NCI-H82 treated with DMSO at 0.1 percent for 48 hours (cell line): ENCODE measurements around the gene KLHDC8B.
"Not testable (repeated sequence)": the region's sequence is repeated elsewhere in the genome, so short reads cannot be mapped to it uniquely, and the experiment has no call there.

Source experiments
- DNase-seq: peaks from one replicate; lab custom pipeline; 2025; ENCODE audit not compliant: unreplicated experiment; lab: John Stamatoyannopoulos, UW

KLHDC8B gene

DNA sequence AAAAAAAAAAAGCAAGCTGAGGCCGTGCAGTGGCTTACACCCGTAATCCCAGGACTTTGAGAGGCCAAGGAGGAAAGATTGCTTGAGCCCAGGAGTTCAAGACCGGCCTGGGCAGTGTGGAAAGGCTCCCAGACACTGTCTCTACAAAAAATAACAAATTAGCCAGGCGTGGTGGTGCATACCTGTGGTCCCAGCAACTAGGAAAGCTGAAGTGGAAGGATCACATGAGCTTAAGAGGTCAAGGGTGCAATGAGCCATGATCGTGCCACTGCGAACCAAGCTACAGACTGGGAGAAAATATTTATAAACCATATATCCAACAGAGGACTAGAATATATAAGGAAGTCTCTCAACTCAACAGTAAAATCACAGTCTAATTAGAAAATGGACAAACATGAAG is 10.0 kb downstream of the KLHDC8B start:
- DNase-seq, result no peak

- no peak for DNase-seq
These were observed 11.3 kb downstream of the KLHDC8B start for GRCh38 chr3:49182682-49183081.

GRCh38 chr3:49183873-49184272 is 12.5 kb downstream of the KLHDC8B start:
- no peak for DNase-seq

GRCh38 chr3:49191741-49192140 is 20.3 kb downstream of the KLHDC8B start:
- no peak for DNase-seq

DNA sequence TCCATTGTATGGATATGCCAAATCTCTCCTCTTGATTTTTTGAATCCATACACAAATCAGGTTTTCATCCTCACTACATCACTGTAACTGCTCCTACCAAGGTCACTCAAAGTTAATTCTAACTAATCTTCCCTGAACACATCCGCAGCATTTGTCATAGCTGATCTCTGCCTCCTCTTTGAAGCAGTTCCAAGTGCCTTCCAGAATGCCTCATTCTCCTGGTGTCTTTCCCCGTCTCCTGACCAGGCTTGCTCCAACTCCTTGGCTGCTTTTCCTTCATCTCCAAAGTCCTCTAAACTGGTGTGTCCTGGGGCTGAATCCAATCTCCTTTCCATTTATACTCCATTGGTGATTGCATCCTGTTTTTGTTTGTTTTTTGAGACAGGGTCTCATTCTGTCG is 26.8 kb downstream of the KLHDC8B start:
- no peak for DNase-seq

- no peak for DNase-seq
These were observed 27.3 kb downstream of the KLHDC8B start for GRCh38 chr3:49198611-49199230.

DNA sequence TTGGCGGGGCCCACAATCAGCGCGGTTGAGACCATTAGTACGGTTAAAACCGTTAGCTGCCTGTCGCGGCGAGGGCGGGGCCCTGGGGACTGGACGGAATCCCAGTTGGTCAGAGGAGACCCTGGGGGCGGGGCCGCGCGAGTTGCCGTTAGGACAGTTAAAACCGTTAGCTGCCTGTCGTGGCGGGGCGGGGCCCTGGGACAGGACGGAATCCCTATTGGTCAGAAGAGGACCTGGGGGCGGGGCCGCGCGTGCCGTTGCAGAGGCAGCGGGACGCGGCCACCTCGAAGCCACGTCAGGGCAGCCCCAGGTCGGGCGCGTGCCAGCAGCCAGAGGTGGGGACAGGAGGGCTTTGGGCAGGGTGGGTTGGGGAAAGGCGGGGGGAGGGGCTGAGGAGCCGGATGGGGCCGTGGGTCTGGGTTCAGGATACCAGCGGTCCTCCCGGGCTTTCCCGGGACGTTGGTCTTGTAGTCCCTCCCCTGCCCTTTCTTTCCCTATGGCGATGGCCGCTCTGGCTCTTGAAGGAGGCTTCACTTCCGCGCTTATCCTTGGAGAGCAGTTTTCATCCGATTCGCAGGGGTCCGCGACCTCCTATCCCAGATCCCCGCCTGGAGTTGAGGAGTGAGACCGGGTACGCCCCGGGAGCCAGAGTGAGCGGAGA is 28.0 kb downstream of the KLHDC8B start:
- DNase-seq, result no peak

DNA sequence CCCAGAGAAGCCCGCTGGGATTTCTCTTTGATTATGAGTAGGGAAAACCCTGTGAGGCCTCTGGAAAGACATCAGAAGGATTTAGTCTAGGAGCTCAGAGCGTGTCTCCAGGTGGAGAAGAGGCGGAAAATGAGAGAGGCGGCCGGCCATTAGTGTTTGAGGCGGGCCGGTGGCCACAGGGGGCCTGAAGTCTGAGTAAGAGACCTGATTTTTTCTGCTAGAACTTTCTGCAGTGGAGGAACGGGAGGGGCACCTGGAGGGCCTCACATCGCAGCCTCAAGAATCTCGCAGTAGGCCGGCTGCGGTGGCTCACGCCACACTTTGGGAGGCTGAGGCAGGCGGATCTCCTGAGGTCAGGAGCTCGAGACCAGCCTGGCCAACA is 28.5 kb downstream of the KLHDC8B start:
- DNase-seq, result no peak

DNA sequence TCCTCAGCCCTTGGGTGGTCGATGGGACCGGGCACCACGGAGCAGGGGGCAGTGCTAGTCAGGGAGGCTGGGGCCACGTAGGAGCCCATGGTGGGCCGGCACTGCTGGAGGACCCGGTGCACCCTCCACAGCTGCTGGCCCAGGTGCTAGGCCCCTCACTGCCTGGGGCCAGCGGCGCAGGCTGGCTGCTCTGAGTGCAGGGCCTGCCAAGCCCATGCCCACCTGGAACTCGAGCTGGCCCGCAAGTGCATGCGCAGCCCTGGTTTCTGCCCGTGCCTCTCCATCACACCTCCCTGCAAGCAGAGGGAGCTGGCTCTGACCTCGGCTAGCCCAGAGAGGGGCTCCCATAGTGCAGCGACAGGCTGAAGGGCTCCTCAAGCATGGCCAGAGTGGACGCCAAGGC is 42.1 kb downstream of the KLHDC8B start:
- DNase-seq, result no peak

- no peak for DNase-seq
These were observed 42.6 kb downstream of the KLHDC8B start for GRCh38 chr3:49213998-49214397.

DNA sequence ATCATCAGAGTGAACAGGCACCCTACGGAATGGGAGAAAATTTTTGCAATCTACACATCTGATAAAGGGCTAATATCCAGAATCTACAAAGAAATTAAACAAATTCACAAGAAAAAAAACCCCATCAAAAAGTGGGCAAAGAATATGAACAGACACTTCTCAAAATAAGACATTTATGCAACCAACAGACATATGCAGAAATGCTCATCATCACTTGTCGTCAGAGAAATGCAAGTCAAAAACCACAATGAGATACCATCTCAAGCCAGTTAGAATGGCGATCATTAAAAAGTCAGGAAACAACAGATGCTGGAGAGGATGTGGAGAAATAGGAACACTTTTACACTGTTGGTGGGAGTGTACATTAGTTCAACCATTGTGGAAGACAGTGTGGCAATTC is 45.3 kb downstream of the KLHDC8B start:
- DNase-seq, result not testable (repeated sequence)

DNA sequence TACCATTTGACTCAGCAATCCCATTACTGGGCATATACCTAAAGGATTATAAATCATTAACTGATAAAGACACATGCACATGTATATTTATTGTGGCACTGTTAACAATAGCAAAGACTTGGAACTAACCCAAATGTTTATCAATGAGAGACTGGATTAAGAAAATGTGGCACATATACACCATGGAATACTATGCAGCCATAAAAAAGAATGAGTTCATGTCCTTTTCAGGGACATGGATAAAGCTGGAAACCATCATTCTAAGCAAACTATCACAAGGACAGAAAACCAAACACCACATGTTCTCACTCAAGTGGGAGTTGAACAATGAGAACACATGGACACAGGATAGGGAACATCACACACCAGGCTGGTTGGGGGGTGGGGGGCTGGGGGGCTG is 45.7 kb downstream of the KLHDC8B start:
- DNase-seq, result not testable (repeated sequence)

- DNase-seq, result peak; percentile 72
These were observed 46.5 kb downstream of the KLHDC8B start for GRCh38 chr3:49217688-49218470.

DNA sequence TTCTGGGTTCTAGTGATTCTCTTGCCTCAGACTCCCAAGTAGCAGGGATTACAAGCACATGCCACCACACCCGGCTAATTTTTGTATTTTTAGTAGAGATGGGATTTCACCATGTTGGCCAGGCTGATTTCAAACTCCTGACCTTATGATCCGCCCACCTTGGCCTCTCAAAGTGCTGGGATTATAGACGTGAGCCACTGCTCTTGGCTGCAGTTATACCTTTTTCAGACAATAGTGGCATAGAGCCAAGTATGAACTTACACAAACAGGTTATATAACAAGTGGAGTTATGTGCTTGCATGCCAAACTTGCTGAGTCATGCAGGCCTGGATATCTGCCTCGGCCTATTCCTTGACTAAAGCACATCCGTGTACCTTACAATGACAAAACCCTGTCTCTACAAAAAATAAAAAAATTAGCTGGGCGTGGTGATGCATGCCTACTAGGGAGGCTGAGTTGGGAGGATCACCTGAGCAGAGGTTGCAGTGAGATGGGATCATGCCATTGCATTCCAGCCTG is 47.1 kb downstream of the KLHDC8B start:
- DNase-seq, result not testable (repeated sequence)

DNA sequence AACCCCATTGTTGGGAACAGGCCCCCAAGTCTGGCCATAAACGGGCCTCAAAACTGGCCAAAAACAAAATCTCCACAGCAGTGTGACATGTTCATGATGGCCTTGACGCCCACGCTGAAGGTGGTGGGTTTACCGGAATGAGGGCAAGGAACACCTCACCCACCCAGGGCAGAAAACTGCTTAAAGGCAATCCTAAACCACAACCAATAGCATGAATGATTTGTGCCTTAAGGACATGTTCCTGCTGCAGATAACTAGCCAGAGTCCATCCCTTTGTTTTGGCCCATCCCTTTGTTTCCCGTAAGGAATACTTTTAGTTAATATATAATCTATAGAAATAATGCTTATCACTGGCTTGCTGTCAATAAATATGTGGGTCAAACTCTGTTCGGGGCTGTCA is 47.7 kb downstream of the KLHDC8B start:
- DNase-seq, result no peak

- not testable (repeated sequence) for DNase-seq
These were observed 49.7 kb downstream of the KLHDC8B start for GRCh38 chr3:49220985-49221563.

- no peak for DNase-seq
These were observed 50.6 kb downstream of the KLHDC8B start for GRCh38 chr3:49222002-49222401.
